ENCODE data around the gene TUBA1C.
A peak's percentile ranks its signal among the peaks of the same experiment; 100 is the strongest.
"Not testable (repeated sequence)": the region's sequence is repeated elsewhere in the genome, so short reads cannot be mapped to it uniquely, and the experiment has no call there.

The TUBA1C gene

GRCh38 chr12:49255857-49256637 lies 8.8 kb upstream of the TUBA1C start:
- DNase-seq (ENCODE audit: low read depth in 2 of 2) = no peak

- not testable (repeated sequence) for DNase-seq (ENCODE audit: low read depth in 2 of 2)
Measured at GRCh38 chr12:49257508-49258184, 7.2 kb upstream of the TUBA1C start.

- no peak for DNase-seq (ENCODE audit: low read depth in 2 of 2)
Measured at GRCh38 chr12:49259452-49259851, 5.4 kb upstream of the TUBA1C start.

GRCh38 chr12:49260166-49260565 lies 4.7 kb upstream of the TUBA1C start:
- DNase-seq (ENCODE audit: low read depth in 2 of 2) = peak in 1 of 2 experiments; percentile 32

GRCh38 chr12:49260571-49261363 lies 4.1 kb upstream of the TUBA1C start:
- no peak for DNase-seq (ENCODE audit: low read depth in 2 of 2)

- DNase-seq (ENCODE audit: low read depth in 2 of 2) = peak; percentile 62 to 68
Measured at GRCh38 chr12:49261721-49262120, 3.2 kb upstream of the TUBA1C start.

- DNase-seq (ENCODE audit: low read depth in 2 of 2) = no peak
Measured at GRCh38 chr12:49263400-49263763, 1.5 kb upstream of the TUBA1C start.

- no peak for DNase-seq (ENCODE audit: low read depth in 2 of 2)
Measured at GRCh38 chr12:49264466-49264872, 413 bp upstream of the TUBA1C start.

GRCh38 chr12:49269191-49269590 lies 4.3 kb downstream of the TUBA1C start:
- DNase-seq (ENCODE audit: low read depth in 2 of 2) = not testable (repeated sequence)

- DNase-seq (ENCODE audit: low read depth in 2 of 2) = no peak
Measured at GRCh38 chr12:49272790-49273725, 8.2 kb downstream of the TUBA1C start.

- no peak for DNase-seq (ENCODE audit: low read depth in 2 of 2)
Measured at GRCh38 chr12:49273726-49274395, 9.0 kb downstream of the TUBA1C start.

GRCh38 chr12:49274396-49275069 lies 9.7 kb downstream of the TUBA1C start:
- DNase-seq (ENCODE audit: low read depth in 2 of 2) = no peak

- no peak for DNase-seq (ENCODE audit: low read depth in 2 of 2)
Measured at GRCh38 chr12:49276304-49277290, 11.7 kb downstream of the TUBA1C start.

- no peak for DNase-seq (ENCODE audit: low read depth in 2 of 2)
Measured at GRCh38 chr12:49277466-49277865, 12.6 kb downstream of the TUBA1C start.

- no peak for DNase-seq (ENCODE audit: low read depth in 2 of 2)
Measured at GRCh38 chr12:49279706-49280159, 14.9 kb downstream of the TUBA1C start.

- DNase-seq (ENCODE audit: low read depth in 2 of 2) = not testable (repeated sequence)
Measured at GRCh38 chr12:49280545-49280944, 15.7 kb downstream of the TUBA1C start.

GRCh38 chr12:49282302-49282701 lies 17.4 kb downstream of the TUBA1C start:
- DNase-seq (ENCODE audit: low read depth in 2 of 2) = no peak

GRCh38 chr12:49282740-49283375 lies 18.0 kb downstream of the TUBA1C start:
- DNase-seq (ENCODE audit: low read depth in 2 of 2) = not testable (repeated sequence)

Data from fibroblast of skin of left quadriceps (primary cell).